ENCODE measurements around the gene APCDD1.

The APCDD1 gene

GRCh38 chr18:10522574-10522973 lies 68.1 kb downstream of the APCDD1 start:
- no peaks in the 10 kb centered on the region for H3K9me3 ChIP-seq (ENCODE audit: severe bottlenecking)
- no peak overlapping the region for H3K4me3 ChIP-seq (ENCODE audit: severe bottlenecking)
- H3K27me3 ChIP-seq (ENCODE audit: insufficient read depth, poor library complexity, severe bottlenecking), result no peaks in the 10 kb centered on the region
- ATAC-seq (ENCODE audit: low read depth), result no peak
- peaks cover 2% of the 10 kb centered on the region for H3K4me1 ChIP-seq (ENCODE audit: insufficient read depth, poor library complexity, severe bottlenecking)
- no peak for DNase-seq (ENCODE audit: low spot score)
- no peak for TF ChIP-seq CTCF (IDR thresholded peaks at IDR 0.05; ENCODE audit: poor library complexity, severe bottlenecking)
- H3K27ac ChIP-seq (ENCODE audit: poor library complexity, severe bottlenecking), result no peak overlapping the region
- H3K36me3 ChIP-seq (ENCODE audit: low read depth), result no peaks in the 10 kb centered on the region

- Histone ChIP-seq H3K27me3 (ENCODE audit: insufficient read depth, poor library complexity, severe bottlenecking) (no peaks in the 10 kb centered on the region), H3K4me1 (ENCODE audit: insufficient read depth, poor library complexity, severe bottlenecking) (peaks cover 2% of the 10 kb centered on the region), H3K36me3 (ENCODE audit: low read depth) (no peaks in the 10 kb centered on the region), H3K27ac (ENCODE audit: poor library complexity, severe bottlenecking) (no peak overlapping the region), H3K4me3 (ENCODE audit: severe bottlenecking) (no peak overlapping the region), H3K9me3 (ENCODE audit: severe bottlenecking) (no peaks in the 10 kb centered on the region)
- no peak for TF ChIP-seq CTCF (IDR thresholded peaks at IDR 0.05; ENCODE audit: poor library complexity, severe bottlenecking)
- ATAC-seq (ENCODE audit: low read depth), result no peak
- no peak for DNase-seq (ENCODE audit: low spot score)
These were observed 69.1 kb downstream of the APCDD1 start for GRCh38 chr18:10523544-10523943.

- H3K4me3 ChIP-seq (ENCODE audit: severe bottlenecking), result no peak overlapping the region
- no peak for DNase-seq (ENCODE audit: low spot score)
- TF ChIP-seq CTCF (IDR thresholded peaks at IDR 0.05; ENCODE audit: poor library complexity, severe bottlenecking), result no peak
- ATAC-seq (ENCODE audit: low read depth), result no peak
- no peaks in the 10 kb centered on the region for H3K27me3 ChIP-seq (ENCODE audit: insufficient read depth, poor library complexity, severe bottlenecking)
- H3K36me3 ChIP-seq (ENCODE audit: low read depth), result no peaks in the 10 kb centered on the region
- H3K27ac ChIP-seq (ENCODE audit: poor library complexity, severe bottlenecking), result no peak overlapping the region
- peaks cover 2% of the 10 kb centered on the region for H3K4me1 ChIP-seq (ENCODE audit: insufficient read depth, poor library complexity, severe bottlenecking)
- H3K9me3 ChIP-seq (ENCODE audit: severe bottlenecking), result no peaks in the 10 kb centered on the region
These were observed 70.3 kb downstream of the APCDD1 start for GRCh38 chr18:10524507-10525370.

GRCh38 chr18:10525371-10525691 lies 70.9 kb downstream of the APCDD1 start:
- Histone ChIP-seq H3K9me3 (ENCODE audit: severe bottlenecking) (no peaks in the 10 kb centered on the region), H3K27me3 (ENCODE audit: insufficient read depth, poor library complexity, severe bottlenecking) (no peaks in the 10 kb centered on the region), H3K36me3 (ENCODE audit: low read depth) (no peaks in the 10 kb centered on the region), H3K4me3 (ENCODE audit: severe bottlenecking) (peak overlapping the region; percentile 59), H3K4me1 (ENCODE audit: insufficient read depth, poor library complexity, severe bottlenecking) (peaks cover 5% of the 10 kb centered on the region), H3K27ac (ENCODE audit: poor library complexity, severe bottlenecking) (no peak overlapping the region)
- DNase-seq (ENCODE audit: low spot score) (no peak), ATAC-seq (ENCODE audit: low read depth) (no peak)
- no peak for TF ChIP-seq CTCF (IDR thresholded peaks at IDR 0.05; ENCODE audit: poor library complexity, severe bottlenecking)

Measured in RWPE2 (cell line).